Measurements from ENCODE around the gene NKAIN4. TPM values are rescaled to one million over a fixed set of nuclear protein-coding genes. Genes with fewer than 3 reads are reported as not detected.
"Not testable (repeated sequence)": the region's sequence is repeated elsewhere in the genome, so short reads cannot be mapped to it uniquely, and the experiment has no call there.

The NKAIN4 gene
- total RNA-seq, 1 experiment from 2014 or later, result not detected

DNA sequence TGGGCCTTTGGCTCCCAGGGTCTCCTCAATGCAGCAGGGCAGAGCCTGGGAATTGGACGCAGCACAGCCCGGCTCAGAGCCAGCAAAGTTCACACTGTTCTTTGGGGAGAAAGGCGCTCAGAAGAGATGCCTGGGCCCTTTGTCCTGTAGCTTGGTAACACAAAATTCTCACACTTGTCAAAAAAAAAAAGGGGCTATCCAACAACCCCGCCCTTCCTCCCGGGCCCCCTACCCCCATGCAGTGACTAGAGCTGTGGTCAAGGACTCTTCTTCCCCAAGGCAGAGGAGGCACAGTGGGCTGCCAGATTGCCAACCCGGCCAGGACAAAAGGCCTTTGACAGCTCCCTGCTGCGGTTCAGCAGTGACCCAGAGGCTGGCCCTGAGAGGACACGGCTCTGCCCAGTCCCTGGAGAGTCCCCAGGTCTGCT, 2.0 kb downstream of the NKAIN4 start:
- Histone ChIP-seq H3K79me2 (ENCODE audit: low read depth) (no peaks in the 10 kb centered on the region), H3K4me1 (replicated peaks; ENCODE audit: insufficient read depth) (peaks cover 13% of the 10 kb centered on the region; the same call in 1 of the 2 replicates), H3K27ac (no peak overlapping the region), H2AFZ (no peak overlapping the region), H3K9me3 (ENCODE audit: insufficient read depth, low read depth) (no peaks in the 10 kb centered on the region), H3K4me3 (no peak overlapping the region), H3F3A (ENCODE audit: insufficient read depth, low read depth) (peaks cover 11% of the 10 kb centered on the region; the same call in 1 of the 2 replicates), H4K20me1 (ENCODE audit: insufficient read depth) (no peaks in the 10 kb centered on the region), H3K36me3 (ENCODE audit: low read depth) (no peaks in the 10 kb centered on the region), H3K9me2 (ENCODE audit: insufficient read depth) (no peaks in the 10 kb centered on the region), H3K27me3 (ENCODE audit: insufficient read depth, low read depth) (peaks cover 62% of the 10 kb centered on the region), H3K4me2 (no peak overlapping the region)
- POLR2A ChIA-PET (ENCODE audit: unreplicated experiment), result no interaction called here
- intact Hi-C loops (cut with micrococcal nuclease; ENCODE audit: unreplicated experiment), result no loop called here
- BruUV-seq (replicated peaks), result no TSS peak
- CTCF ChIA-PET, result interaction anchor here (1.8 kb wide), 1 partner anchor 28 kb away, joined by 6 read pairs; no protein-coding TSS in a partner anchor
- no peak for TF ChIP-seq EZH2 (IDR thresholded peaks at IDR 0.05; ENCODE audit: low read depth)
- TF ChIP-seq, protein P1, sequence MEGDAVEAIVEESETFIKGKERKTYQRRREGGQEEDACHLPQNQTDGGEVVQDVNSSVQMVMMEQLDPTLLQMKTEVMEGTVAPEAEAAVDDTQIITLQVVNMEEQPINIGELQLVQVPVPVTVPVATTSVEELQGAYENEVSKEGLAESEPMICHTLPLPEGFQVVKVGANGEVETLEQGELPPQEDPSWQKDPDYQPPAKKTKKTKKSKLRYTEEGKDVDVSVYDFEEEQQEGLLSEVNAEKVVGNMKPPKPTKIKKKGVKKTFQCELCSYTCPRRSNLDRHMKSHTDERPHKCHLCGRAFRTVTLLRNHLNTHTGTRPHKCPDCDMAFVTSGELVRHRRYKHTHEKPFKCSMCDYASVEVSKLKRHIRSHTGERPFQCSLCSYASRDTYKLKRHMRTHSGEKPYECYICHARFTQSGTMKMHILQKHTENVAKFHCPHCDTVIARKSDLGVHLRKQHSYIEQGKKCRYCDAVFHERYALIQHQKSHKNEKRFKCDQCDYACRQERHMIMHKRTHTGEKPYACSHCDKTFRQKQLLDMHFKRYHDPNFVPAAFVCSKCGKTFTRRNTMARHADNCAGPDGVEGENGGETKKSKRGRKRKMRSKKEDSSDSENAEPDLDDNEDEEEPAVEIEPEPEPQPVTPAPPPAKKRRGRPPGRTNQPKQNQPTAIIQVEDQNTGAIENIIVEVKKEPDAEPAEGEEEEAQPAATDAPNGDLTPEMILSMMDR (conservative IDR thresholded peaks at IDR 0.05), result no peak
- DNase-seq, result no peak

DNA sequence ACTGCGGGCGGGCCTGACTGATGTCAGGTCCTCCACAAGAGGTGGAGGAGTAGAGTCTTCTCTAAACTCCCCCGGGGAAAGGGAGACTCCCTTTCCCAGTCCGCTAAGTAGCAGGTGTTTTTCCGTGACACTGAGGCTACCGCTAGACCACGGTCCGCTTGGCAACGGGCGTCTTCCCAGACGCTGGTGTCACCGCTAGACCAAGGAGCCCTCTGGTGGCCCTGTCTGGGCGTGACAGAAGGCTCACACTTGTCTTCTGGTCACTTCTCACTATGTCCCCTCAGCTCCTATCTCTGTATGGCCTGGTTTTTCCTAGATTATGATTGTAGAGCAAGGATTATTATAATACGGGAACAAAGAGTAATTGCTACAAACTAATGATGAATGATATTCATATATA, 2.9 kb downstream of the NKAIN4 start:
- TF ChIP-seq, protein P1 (conservative IDR thresholded peaks at IDR 0.05), result peak; percentile 79
- H3K4me1 ChIP-seq (replicated peaks; ENCODE audit: insufficient read depth), result peaks cover 13% of the 10 kb centered on the region; the same call in 1 of the 2 replicates
- CTCF ChIA-PET, result interaction anchor here (1.8 kb wide), 1 partner anchor 27 kb away, joined by 6 read pairs; no protein-coding TSS in a partner anchor
- BruUV-seq (replicated peaks); H3K9me2 ChIP-seq (ENCODE audit: insufficient read depth); H2AFZ ChIP-seq; H3K9me3 ChIP-seq (ENCODE audit: insufficient read depth, low read depth); H3K27ac ChIP-seq; H3K4me3 ChIP-seq; POLR2A ChIA-PET (ENCODE audit: unreplicated experiment); H3K36me3 ChIP-seq (ENCODE audit: low read depth); H4K20me1 ChIP-seq (ENCODE audit: insufficient read depth); H3K79me2 ChIP-seq (ENCODE audit: low read depth): not testable (repeated sequence)
- intact Hi-C loops (cut with micrococcal nuclease; ENCODE audit: unreplicated experiment), result loop anchor here (1.0 kb wide), 2 partner anchors 27 to 68 kb away; no protein-coding TSS in a partner anchor
- peaks cover 62% of the 10 kb centered on the region for H3K27me3 ChIP-seq (ENCODE audit: insufficient read depth, low read depth)
- peaks cover 11% of the 10 kb centered on the region; the same call in 1 of the 2 replicates for H3F3A ChIP-seq (ENCODE audit: insufficient read depth, low read depth)
- peak overlapping the region; percentile 2; the same call in 1 of the 2 replicates for H3K4me2 ChIP-seq
- DNase-seq, result peak in 1 of 2 experiments; percentile 73

DNA sequence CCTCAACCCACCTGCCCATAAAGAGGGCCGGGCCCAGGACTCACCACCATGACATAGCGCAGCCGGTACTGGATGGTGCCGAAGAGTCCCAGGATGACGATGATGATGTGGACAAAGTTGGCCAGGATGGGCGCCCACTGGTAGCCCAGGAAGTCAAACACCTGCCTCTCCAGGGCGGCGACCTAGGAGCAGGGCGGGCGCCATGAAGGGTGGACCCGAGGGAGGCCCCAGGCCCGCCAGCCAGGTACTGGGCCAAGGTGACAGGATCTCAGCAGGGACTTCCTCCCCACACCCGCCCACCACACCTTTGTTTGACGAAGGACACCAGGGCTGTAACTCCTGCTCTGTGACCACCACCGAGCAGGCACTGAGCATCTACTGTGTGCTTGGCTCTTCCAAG, 4.4 kb downstream of the NKAIN4 start:
- H3K9me3 ChIP-seq (ENCODE audit: insufficient read depth, low read depth), result no peaks in the 10 kb centered on the region
- BruUV-seq (replicated peaks), result no TSS peak
- no peak for DNase-seq
- H3K79me2 ChIP-seq (ENCODE audit: low read depth), result no peaks in the 10 kb centered on the region
- ChIA-PET POLR2A (ENCODE audit: unreplicated experiment) (no interaction called here), CTCF (no interaction called here)
- H3K4me1 ChIP-seq (replicated peaks; ENCODE audit: insufficient read depth), result peaks cover 13% of the 10 kb centered on the region; the same call in 1 of the 2 replicates
- TF ChIP-seq, protein P1 (conservative IDR thresholded peaks at IDR 0.05), result no peak
- no peak for TF ChIP-seq EZH2 (IDR thresholded peaks at IDR 0.05; ENCODE audit: low read depth)
- intact Hi-C loops (cut with micrococcal nuclease; ENCODE audit: unreplicated experiment), result no loop called here
- no peak overlapping the region for H3K4me2 ChIP-seq
- H3K36me3 ChIP-seq (ENCODE audit: low read depth), result no peaks in the 10 kb centered on the region
- no peak overlapping the region for H3K4me3 ChIP-seq
- H2AFZ ChIP-seq, result no peak overlapping the region
- H4K20me1 ChIP-seq (ENCODE audit: insufficient read depth), result no peaks in the 10 kb centered on the region
- no peak overlapping the region for H3K27ac ChIP-seq
- H3K27me3 ChIP-seq (ENCODE audit: insufficient read depth, low read depth), result peaks cover 53% of the 10 kb centered on the region
- peaks cover 11% of the 10 kb centered on the region; the same call in 1 of the 2 replicates for H3F3A ChIP-seq (ENCODE audit: insufficient read depth, low read depth)
- H3K9me2 ChIP-seq (ENCODE audit: insufficient read depth), result no peaks in the 10 kb centered on the region

Data from PC-9 (cell line).